ENCODE data around the gene NT5DC4. TPM values are rescaled to one million over a fixed set of nuclear protein-coding genes. Genes with fewer than 3 reads are reported as not detected.

NT5DC4 gene
- total and polyA plus RNA-seq, 4 donors, result 0.23 TPM; not detected in 3

GRCh38 chr2:112765251-112765650 is 44.4 kb downstream of the NT5DC4 start:
- intact Hi-C loops (cut with DNase I), result no loop called here
- no peak for DNase-seq
- Histone ChIP-seq H3K27ac (ENCODE audit: low read depth in 1 of 2, low read length in 2 of 2) (no peak overlapping the region), H3K4me1 (ENCODE audit: control insufficient read depth in 1 of 2, insufficient read depth in 2 of 2, low read length in 2 of 2) (no peaks in the 10 kb centered on the region), H3K36me3 (ENCODE audit: control insufficient read depth in 1 of 2, insufficient read depth in 2 of 2, low read length in 1 of 2) (no peaks in the 10 kb centered on the region), H3K9me3 (ENCODE audit: control insufficient read depth, low read length) (no peaks in the 10 kb centered on the region), H3K27me3 (ENCODE audit: control insufficient read depth in 1 of 2, insufficient read depth in 2 of 2, low read length in 1 of 2) (no peaks in the 10 kb centered on the region), H3K4me3 (ENCODE audit: low read length in 2 of 2) (peak overlapping the region; percentile 38 to 58)
- 23 to 32% methylated on average over 4 of the region's 4 CpGs for WGBS, 2 donors
- no peak for ATAC-seq (ENCODE audit: low FRiP score)

GRCh38 chr2:112767693-112768330 is 47.0 kb downstream of the NT5DC4 start:
- H3K4me3 ChIP-seq (ENCODE audit: low read length in 2 of 2), result no peak overlapping the region

GRCh38 chr2:112768432-112768831 is 47.6 kb downstream of the NT5DC4 start:
- no peak overlapping the region for H3K4me3 ChIP-seq (ENCODE audit: low read length in 2 of 2)
- no peak for DNase-seq
- intact Hi-C loops (cut with DNase I), result no loop called here
- 51 to 66% methylated on average over 1 of the region's 1 CpG for WGBS, 2 donors
- H3K9me3 ChIP-seq (ENCODE audit: control insufficient read depth, low read length), result no peaks in the 10 kb centered on the region
- H3K4me1 ChIP-seq (ENCODE audit: control insufficient read depth in 1 of 2, insufficient read depth in 2 of 2, low read length in 2 of 2), result no peaks in the 10 kb centered on the region
- H3K27ac ChIP-seq (ENCODE audit: low read depth in 1 of 2, low read length in 2 of 2), result no peak overlapping the region
- H3K36me3 ChIP-seq (ENCODE audit: control insufficient read depth in 1 of 2, insufficient read depth in 2 of 2, low read length in 1 of 2), result no peaks in the 10 kb centered on the region
- H3K27me3 ChIP-seq (ENCODE audit: control insufficient read depth in 1 of 2, insufficient read depth in 2 of 2, low read length in 1 of 2), result no peaks in the 10 kb centered on the region
- ATAC-seq (ENCODE audit: low FRiP score), result no peak

More at GRCh38 chr2:112767693-112768330, 47.0 kb downstream of the NT5DC4 start:
- WGBS, 2 donors, result 43 to 45% methylated on average over 6 of the region's 6 CpGs
- Histone ChIP-seq H3K36me3 (ENCODE audit: control insufficient read depth in 1 of 2, insufficient read depth in 2 of 2, low read length in 1 of 2) (no peaks in the 10 kb centered on the region), H3K9me3 (ENCODE audit: control insufficient read depth, low read length) (no peaks in the 10 kb centered on the region), H3K4me1 (ENCODE audit: control insufficient read depth in 1 of 2, insufficient read depth in 2 of 2, low read length in 2 of 2) (no peaks in the 10 kb centered on the region), H3K27ac (ENCODE audit: low read depth in 1 of 2, low read length in 2 of 2) (no peak overlapping the region), H3K27me3 (ENCODE audit: control insufficient read depth in 1 of 2, insufficient read depth in 2 of 2, low read length in 1 of 2) (no peaks in the 10 kb centered on the region)
- intact Hi-C loops (cut with DNase I), result no loop called here
- DNase-seq (no peak), ATAC-seq (ENCODE audit: low FRiP score) (no peak)

GRCh38 chr2:112772322-112772721 is 51.5 kb downstream of the NT5DC4 start:
- 77 to 80% methylated on average over 4 of the region's 4 CpGs for WGBS, 2 donors
- intact Hi-C loops (cut with DNase I), result no loop called here
- DNase-seq, result no peak
- no peak overlapping the region for H3K4me3 ChIP-seq (ENCODE audit: low read length in 2 of 2)
- H3K4me1 ChIP-seq (ENCODE audit: control insufficient read depth in 1 of 2, insufficient read depth in 2 of 2, low read length in 2 of 2), result no peaks in the 10 kb centered on the region
- H3K36me3 ChIP-seq (ENCODE audit: control insufficient read depth in 1 of 2, insufficient read depth in 2 of 2, low read length in 1 of 2), result no peaks in the 10 kb centered on the region
- H3K27me3 ChIP-seq (ENCODE audit: control insufficient read depth in 1 of 2, insufficient read depth in 2 of 2, low read length in 1 of 2), result no peaks in the 10 kb centered on the region
- H3K9me3 ChIP-seq (ENCODE audit: control insufficient read depth, low read length), result no peaks in the 10 kb centered on the region
- no peak for ATAC-seq (ENCODE audit: low FRiP score)
- H3K27ac ChIP-seq (ENCODE audit: low read depth in 1 of 2, low read length in 2 of 2), result no peak overlapping the region

- H3K27me3 ChIP-seq (ENCODE audit: control insufficient read depth in 1 of 2, insufficient read depth in 2 of 2, low read length in 1 of 2), result no peaks in the 10 kb centered on the region
- 23 to 61% methylated on average over 2 of the region's 2 CpGs for WGBS, 2 donors
- ATAC-seq (ENCODE audit: low FRiP score) (no peak), DNase-seq (no peak)
- H3K4me1 ChIP-seq (ENCODE audit: control insufficient read depth in 1 of 2, insufficient read depth in 2 of 2, low read length in 2 of 2), result no peaks in the 10 kb centered on the region
- intact Hi-C loops (cut with DNase I), result no loop called here
- no peaks in the 10 kb centered on the region for H3K36me3 ChIP-seq (ENCODE audit: control insufficient read depth in 1 of 2, insufficient read depth in 2 of 2, low read length in 1 of 2)
- H3K4me3 ChIP-seq (ENCODE audit: low read length in 2 of 2), result no peak overlapping the region
- H3K27ac ChIP-seq (ENCODE audit: low read depth in 1 of 2, low read length in 2 of 2), result no peak overlapping the region
- H3K9me3 ChIP-seq (ENCODE audit: control insufficient read depth, low read length), result no peaks in the 10 kb centered on the region
Measured at GRCh38 chr2:112772911-112773475, 52.2 kb downstream of the NT5DC4 start.

- Histone ChIP-seq H3K27ac (ENCODE audit: low read depth in 1 of 2, low read length in 2 of 2) (no peak overlapping the region), H3K4me3 (ENCODE audit: low read length in 2 of 2) (no peak overlapping the region), H3K4me1 (ENCODE audit: control insufficient read depth in 1 of 2, insufficient read depth in 2 of 2, low read length in 2 of 2) (no peaks in the 10 kb centered on the region), H3K27me3 (ENCODE audit: control insufficient read depth in 1 of 2, insufficient read depth in 2 of 2, low read length in 1 of 2) (no peaks in the 10 kb centered on the region), H3K9me3 (ENCODE audit: control insufficient read depth, low read length) (no peaks in the 10 kb centered on the region), H3K36me3 (ENCODE audit: control insufficient read depth in 1 of 2, insufficient read depth in 2 of 2, low read length in 1 of 2) (no peaks in the 10 kb centered on the region)
- DNase-seq (no peak), ATAC-seq (ENCODE audit: low FRiP score) (no peak)
- intact Hi-C loops (cut with DNase I), result no loop called here
- 84 to 89% methylated on average over 2 of the region's 2 CpGs for WGBS, 2 donors
Measured at GRCh38 chr2:112773556-112773955, 52.7 kb downstream of the NT5DC4 start.

GRCh38 chr2:112774536-112775285 is 53.9 kb downstream of the NT5DC4 start:
- no peak overlapping the region for H3K27ac ChIP-seq (ENCODE audit: low read depth in 1 of 2, low read length in 2 of 2)
- H3K4me3 ChIP-seq (ENCODE audit: low read length in 2 of 2), result no peak overlapping the region
- H3K27me3 ChIP-seq (ENCODE audit: control insufficient read depth in 1 of 2, insufficient read depth in 2 of 2, low read length in 1 of 2), result no peaks in the 10 kb centered on the region
- no peaks in the 10 kb centered on the region for H3K9me3 ChIP-seq (ENCODE audit: control insufficient read depth, low read length)
- no peaks in the 10 kb centered on the region for H3K36me3 ChIP-seq (ENCODE audit: control insufficient read depth in 1 of 2, insufficient read depth in 2 of 2, low read length in 1 of 2)
- ATAC-seq (ENCODE audit: low FRiP score) (no peak), DNase-seq (no peak)
- WGBS, 2 donors, result 95 to 97% methylated on average over 3 of the region's 3 CpGs
- intact Hi-C loops (cut with DNase I), result no loop called here
- no peaks in the 10 kb centered on the region for H3K4me1 ChIP-seq (ENCODE audit: control insufficient read depth in 1 of 2, insufficient read depth in 2 of 2, low read length in 2 of 2)

GRCh38 chr2:112776113-112776512 is 55.3 kb downstream of the NT5DC4 start:
- H3K27ac ChIP-seq (ENCODE audit: low read depth in 1 of 2, low read length in 2 of 2), result no peak overlapping the region
- WGBS, 2 donors, result 89 to 97% methylated on average over 1 to 3 of the region's 3 CpGs
- intact Hi-C loops (cut with DNase I), result no loop called here
- H3K4me1 ChIP-seq (ENCODE audit: control insufficient read depth in 1 of 2, insufficient read depth in 2 of 2, low read length in 2 of 2), result no peaks in the 10 kb centered on the region
- H3K4me3 ChIP-seq (ENCODE audit: low read length in 2 of 2), result no peak overlapping the region
- no peak for DNase-seq
- no peaks in the 10 kb centered on the region for H3K9me3 ChIP-seq (ENCODE audit: control insufficient read depth, low read length)
- H3K27me3 ChIP-seq (ENCODE audit: control insufficient read depth in 1 of 2, insufficient read depth in 2 of 2, low read length in 1 of 2), result no peaks in the 10 kb centered on the region
- no peaks in the 10 kb centered on the region for H3K36me3 ChIP-seq (ENCODE audit: control insufficient read depth in 1 of 2, insufficient read depth in 2 of 2, low read length in 1 of 2)
- ATAC-seq (ENCODE audit: low FRiP score), result no peak

GRCh38 chr2:112777036-112777435 is 56.2 kb downstream of the NT5DC4 start:
- no peaks in the 10 kb centered on the region for H3K9me3 ChIP-seq (ENCODE audit: control insufficient read depth, low read length)
- H3K27me3 ChIP-seq (ENCODE audit: control insufficient read depth in 1 of 2, insufficient read depth in 2 of 2, low read length in 1 of 2), result no peaks in the 10 kb centered on the region
- ATAC-seq (ENCODE audit: low FRiP score), result no peak
- no peak for DNase-seq
- no peak overlapping the region for H3K4me3 ChIP-seq (ENCODE audit: low read length in 2 of 2)
- H3K36me3 ChIP-seq (ENCODE audit: control insufficient read depth in 1 of 2, insufficient read depth in 2 of 2, low read length in 1 of 2), result no peaks in the 10 kb centered on the region
- intact Hi-C loops (cut with DNase I), result no loop called here
- no peaks in the 10 kb centered on the region for H3K4me1 ChIP-seq (ENCODE audit: control insufficient read depth in 1 of 2, insufficient read depth in 2 of 2, low read length in 2 of 2)
- H3K27ac ChIP-seq (ENCODE audit: low read depth in 1 of 2, low read length in 2 of 2), result no peak overlapping the region

All from aorta (tissue), 5 donors.